Panc1 (cell line): ENCODE results near the gene NFYC. TPM values are rescaled to one million over a fixed set of nuclear protein-coding genes. Genes with fewer than 3 reads are reported as not detected.

Experiments used
- ATAC-seq: fragments of 200-7000 bp; cut with Tn5 transposase; 2 replicates; pipeline ENCODE4 v1.9.1; 2020; ENCODE audit warnings: mild to moderate bottlenecking, moderate library complexity
- BruUV-seq: library from RNA; stranded (reverse); fragments of 400-500 nt; replicated peaks from 2 replicates; lab custom pipeline; 2021; lab: Mats Ljungman, UMichigan
- CTCF ChIA-PET: fragments of 300-600 bp; sonication (Branson Sonifier 250); formaldehyde crosslinking; loops from one replicate; lab custom pipeline; 2022; ENCODE audit warnings: antibody characterized with exemption; lab: Charles Lee
- POLR2A ChIA-PET: fragments of 300-600 bp; sonication (Branson Sonifier 250); formaldehyde crosslinking; loops from one replicate; lab custom pipeline; 2022; ENCODE audit warnings: antibody characterized with exemption; lab: Charles Lee
- DNase-seq: peaks from one replicate; pipeline ENCODE4 v3.0.0-alpha.2; 2010; ENCODE audit warnings: low read depth, low spot score
- H3K27ac ChIP-seq: 2 replicates; pipeline ENCODE4 v1.5.1; 2011; ENCODE audit warnings: mild to moderate bottlenecking, low read length, inconsistent platforms
- H3K27me3 ChIP-seq: fragments of 200-500 bp; sonication (Bioruptor generic); 2 replicates; pipeline ENCODE4 v1.6.0; 2014; ENCODE audit warnings: low read length, inconsistent platforms; ENCODE audit not compliant: control insufficient read depth, insufficient read depth
- H3K36me3 ChIP-seq: fragments of 200-500 bp; sonication (Bioruptor generic); 2 replicates; pipeline ENCODE4 v1.5.1; 2014; ENCODE audit warnings: inconsistent platforms, mild to moderate bottlenecking, low read length, moderate library complexity; ENCODE audit not compliant: control insufficient read depth, insufficient read depth
- H3K4me1 ChIP-seq: 2 replicates; pipeline ENCODE4 v1.5.1; 2011; ENCODE audit warnings: inconsistent platforms, mild to moderate bottlenecking, low read length, moderate library complexity; ENCODE audit not compliant: control insufficient read depth, insufficient read depth
- H3K4me3 ChIP-seq, 2 experiments: 2 replicates each; pipeline ENCODE4 v1.5.1; 2011 to 2012; ENCODE audit warnings: low read depth in 2 of 2, low read length in 2 of 2, mild to moderate bottlenecking in 2 of 2, inconsistent platforms in 1 of 2, moderate library complexity in 1 of 2
- H3K9me3 ChIP-seq: fragments of 200-500 bp; sonication (Bioruptor generic); 2 replicates; pipeline ENCODE4 v1.5.1; 2014; ENCODE audit warnings: low read depth, mild to moderate bottlenecking, inconsistent platforms, low read length, moderate library complexity; ENCODE audit not compliant: control insufficient read depth, insufficient read depth
- CTCF ChIP-seq: fragments of 450-650 bp; IDR thresholded peaks from 2 replicates; pipeline ENCODE4 v1.5.1; 2017; ENCODE audit warnings: mild to moderate bottlenecking
- POLR2AphosphoS5 ChIP-seq: IDR thresholded peaks from 2 replicates; pipeline ENCODE4 v1.6.1; 2012; ENCODE audit warnings: mild to moderate bottlenecking, low read depth, low read length, moderate library complexity
- REST ChIP-seq, 2 experiments: IDR thresholded peaks; 2 replicates each; pipeline ENCODE4 v1.6.1; 2011 to 2012; ENCODE audit warnings: low read depth in 2 of 2, control low read depth in 1 of 2, low read length in 1 of 2, mild to moderate bottlenecking in 1 of 2, moderate library complexity in 1 of 2; ENCODE audit not compliant: insufficient read depth in 1 of 2
- SIN3A ChIP-seq: IDR thresholded peaks from 2 replicates; pipeline ENCODE4 v1.6.1; 2012; ENCODE audit warnings: low read depth, mild to moderate bottlenecking, low read length, moderate library complexity, borderline replicate concordance; ENCODE audit not compliant: insufficient read depth
- TCF7L2 ChIP-seq: IDR thresholded peaks from 2 replicates; pipeline ENCODE4 v1.6.1; 2011; ENCODE audit warnings: mild to moderate bottlenecking, low read depth, low read length, inconsistent platforms
- in situ Hi-C: cut with HindIII; loops from 2 replicates; pipeline ENCODE4 v1.10.0; 2016; ENCODE audit warnings: low sequenced_read_pairs, low pct_unique_long_range_greater_than_20kb
- intact Hi-C: fragments of 100-400 bp; cut with micrococcal nuclease; formaldehyde crosslinking; loops from one replicate; pipeline ENCODE4 v1.10.0; 2022; ENCODE audit not compliant: unreplicated experiment
- total RNA-seq: library from RNA; stranded (reverse); gene quantifications from one replicate; pipeline ENCODE4 v1.2.1, GENCODE V29; 2021; ENCODE audit not compliant: unreplicated experiment

NFYC gene
- total RNA-seq, 1 experiment from 2014 or later: 81.9 TPM

GRCh38 chr1:40785446-40785845 lies 93.9 kb downstream of the NFYC start:
- ChIA-PET POLR2A (no interaction called here), CTCF (no interaction called here)
- no peak overlapping the region for H3K27ac ChIP-seq
- no peak for TF ChIP-seq CTCF
- TF ChIP-seq TCF7L2: no peak
- TF ChIP-seq POLR2AphosphoS5: no peak
- TF ChIP-seq SIN3A: no peak
- TF ChIP-seq REST (IDR thresholded peaks at IDR 0.05; ENCODE audit: insufficient read depth in 1 of 2, low read depth in 2 of 2, low read length in 1 of 2): no peak
- no peaks in the 10 kb centered on the region for H3K36me3 ChIP-seq
- DNase-seq (no peak), ATAC-seq (no peak)
- no peaks in the 10 kb centered on the region for H3K27me3 ChIP-seq
- H3K9me3 ChIP-seq: no peaks in the 10 kb centered on the region
- peaks cover 23% of the 10 kb centered on the region for H3K4me1 ChIP-seq
- in situ Hi-C loops: no loop called here
- no peak overlapping the region for H3K4me3 ChIP-seq
- no TSS peak for BruUV-seq
- intact Hi-C loops: loop anchor here (2.0 kb wide), 1 partner anchor 47 kb away; no protein-coding TSS in a partner anchor

GRCh38 chr1:40786171-40786994 lies 94.9 kb downstream of the NFYC start:
- H3K4me1 ChIP-seq: peaks cover 23% of the 10 kb centered on the region
- intact Hi-C loops: no loop called here
- TF ChIP-seq POLR2AphosphoS5 (no peak), CTCF (no peak), SIN3A (no peak), REST (IDR thresholded peaks at IDR 0.05; ENCODE audit: insufficient read depth in 1 of 2, low read depth in 2 of 2, low read length in 1 of 2) (no peak), TCF7L2 (no peak)
- no TSS peak for BruUV-seq
- ATAC-seq (no peak), DNase-seq (no peak)
- H3K27me3 ChIP-seq: no peaks in the 10 kb centered on the region
- H3K4me3 ChIP-seq: no peak overlapping the region
- POLR2A ChIA-PET: no interaction called here
- in situ Hi-C loops: no loop called here
- no peaks in the 10 kb centered on the region for H3K9me3 ChIP-seq
- CTCF ChIA-PET: interaction anchor here (0.6 kb wide), 1 partner anchor 12 kb away, joined by 3 read pairs; no protein-coding TSS in a partner anchor
- H3K27ac ChIP-seq: no peak overlapping the region
- no peaks in the 10 kb centered on the region for H3K36me3 ChIP-seq
